GM15510 (cell line): ENCODE data around the gene BCCIP.

Source experiments
- POLR2A ChIP-seq: IDR thresholded peaks from 3 replicates; pipeline ENCODE4 v1.6.1; 2011; ENCODE audit warnings: borderline replicate concordance; ENCODE audit not compliant: insufficient read length; ENCODE audit errors: extremely low read depth

Gene BCCIP

GRCh38 chr10:125788156-125789034, 35.0 kb upstream of the BCCIP start:
- TF ChIP-seq POLR2A = no peak

DNA sequence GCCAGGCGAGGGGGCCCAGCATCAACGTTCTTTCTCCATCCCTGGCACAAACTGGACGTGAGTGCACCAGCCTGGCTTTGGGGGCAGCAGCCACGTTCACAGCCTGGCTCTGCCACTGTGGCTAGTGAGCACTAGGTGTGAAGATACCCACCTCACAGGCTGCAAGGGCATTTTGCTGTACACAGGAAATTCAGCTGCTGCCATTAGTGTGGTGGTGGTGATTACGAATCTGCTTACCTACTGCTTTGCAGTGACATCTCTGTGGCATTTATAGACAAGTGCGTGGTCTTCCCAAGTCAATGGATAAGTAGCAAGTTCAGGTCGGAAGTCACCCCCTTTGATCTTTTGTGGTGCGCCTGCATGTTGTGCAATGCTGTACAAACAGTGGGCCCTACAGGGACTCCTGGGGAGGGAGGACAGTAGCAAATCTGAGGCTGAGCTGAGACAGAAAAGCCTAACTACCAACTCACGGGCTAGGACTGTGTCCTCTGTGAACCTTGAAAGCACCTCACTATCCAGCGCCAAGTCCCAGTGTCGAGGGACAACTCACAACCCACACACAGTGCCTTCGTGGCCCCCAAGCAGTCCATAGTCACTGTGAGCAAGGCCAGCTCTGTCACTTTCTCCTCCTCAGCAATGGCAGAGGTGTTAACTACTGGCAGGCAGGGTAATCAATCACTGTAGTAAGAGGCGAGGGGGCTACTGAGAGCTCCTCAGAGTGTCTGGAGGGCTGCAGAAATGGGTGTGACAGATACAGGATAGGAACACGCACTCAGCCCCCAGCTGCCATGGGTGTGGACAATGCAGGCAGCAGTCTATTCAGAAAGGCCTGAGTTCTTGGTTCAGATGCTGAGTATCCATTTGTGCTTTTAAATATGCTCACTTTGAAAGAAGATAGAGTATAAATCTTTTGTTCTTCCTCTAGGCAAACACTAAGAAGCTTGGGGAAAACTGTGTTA, 30.7 kb upstream of the BCCIP start:
- TF ChIP-seq POLR2A = no peak

- TF ChIP-seq POLR2A = no peak
These were observed 28.2 kb upstream of the BCCIP start for GRCh38 chr10:125795128-125795527.

GRCh38 chr10:125795637-125796190, 27.6 kb upstream of the BCCIP start:
- no peak for TF ChIP-seq POLR2A

- TF ChIP-seq POLR2A = no peak
These were observed 25.9 kb upstream of the BCCIP start for GRCh38 chr10:125797424-125797823.

DNA sequence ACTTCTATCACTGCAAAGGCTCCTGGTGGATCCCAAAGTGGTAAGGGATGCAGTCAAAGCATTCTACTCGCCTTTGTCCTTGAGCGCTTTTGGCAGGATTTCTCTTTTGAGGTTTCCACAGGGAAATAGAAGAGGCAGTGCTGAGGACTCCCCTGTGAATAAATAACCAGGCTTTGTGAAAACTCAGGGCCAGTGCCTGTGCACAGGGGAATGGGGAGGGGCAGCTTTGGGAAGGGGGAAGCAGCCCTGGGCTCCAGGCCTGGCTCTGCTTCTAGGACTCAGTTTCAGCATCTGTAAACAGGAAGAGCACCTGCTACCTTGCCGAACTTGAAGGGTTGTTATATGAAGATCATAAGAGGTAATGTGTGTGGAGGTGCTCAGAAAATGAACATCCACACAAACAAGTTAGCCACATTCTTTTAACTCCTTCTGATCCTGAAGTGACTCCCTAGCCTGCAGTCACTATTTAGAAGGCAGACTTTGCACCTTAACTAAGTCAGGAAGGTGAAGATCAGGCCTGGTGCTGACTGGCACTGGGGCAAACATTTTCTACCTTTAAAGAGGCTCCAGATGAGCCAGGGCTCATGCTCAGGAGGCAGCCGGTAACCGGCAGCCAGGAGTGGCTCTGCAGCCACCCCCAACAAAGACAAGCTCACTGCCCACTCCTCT, 25.2 kb upstream of the BCCIP start:
- no peak for TF ChIP-seq POLR2A

- TF ChIP-seq POLR2A = no peak
These were observed 23.7 kb upstream of the BCCIP start for GRCh38 chr10:125799451-125800182.

- TF ChIP-seq POLR2A = no peak
These were observed 21.8 kb upstream of the BCCIP start for GRCh38 chr10:125801574-125801973.

DNA sequence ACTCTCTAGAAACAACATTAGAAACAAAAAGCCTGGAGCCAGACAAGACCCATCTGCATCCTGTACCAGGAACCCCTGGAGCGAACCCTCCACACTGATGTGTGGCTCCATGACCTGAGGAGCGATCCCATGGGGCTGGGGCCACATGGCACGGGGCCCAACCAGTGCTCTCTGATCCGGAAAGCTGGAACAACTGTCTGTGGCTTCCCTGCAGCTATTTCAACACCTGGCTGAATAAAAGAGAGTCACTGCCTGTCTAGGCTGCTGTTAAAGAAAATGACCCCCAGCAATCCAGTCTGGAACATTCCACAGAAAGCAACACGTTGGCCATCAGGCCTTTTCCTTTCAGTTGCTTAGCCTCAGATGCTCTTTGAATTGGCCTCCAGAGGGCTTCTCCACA, 21.2 kb upstream of the BCCIP start:
- TF ChIP-seq POLR2A = no peak

- TF ChIP-seq POLR2A = no peak
These were observed 20.6 kb upstream of the BCCIP start for GRCh38 chr10:125802739-125803138.

GRCh38 chr10:125808047-125808446, 15.3 kb upstream of the BCCIP start:
- no peak for TF ChIP-seq POLR2A

- TF ChIP-seq POLR2A = no peak
These were observed 12.1 kb upstream of the BCCIP start for GRCh38 chr10:125811251-125811650.

- no peak for TF ChIP-seq POLR2A
These were observed 11.1 kb upstream of the BCCIP start for GRCh38 chr10:125812128-125812750.
